GM21423 (cell line): ENCODE data around the gene PCDHB7.
"Not testable (repeated sequence)": the region's sequence is repeated elsewhere in the genome, so short reads cannot be mapped to it uniquely, and the experiment has no call there.

Source experiments
- ATAC-seq: cut with Tn5 transposase; IDR thresholded peaks from one replicate; pipeline ENCODE4 v1.9.1; 2021; ENCODE audit warnings: mild to moderate bottlenecking, moderate library complexity; ENCODE audit not compliant: unreplicated experiment

Gene PCDHB7

DNA sequence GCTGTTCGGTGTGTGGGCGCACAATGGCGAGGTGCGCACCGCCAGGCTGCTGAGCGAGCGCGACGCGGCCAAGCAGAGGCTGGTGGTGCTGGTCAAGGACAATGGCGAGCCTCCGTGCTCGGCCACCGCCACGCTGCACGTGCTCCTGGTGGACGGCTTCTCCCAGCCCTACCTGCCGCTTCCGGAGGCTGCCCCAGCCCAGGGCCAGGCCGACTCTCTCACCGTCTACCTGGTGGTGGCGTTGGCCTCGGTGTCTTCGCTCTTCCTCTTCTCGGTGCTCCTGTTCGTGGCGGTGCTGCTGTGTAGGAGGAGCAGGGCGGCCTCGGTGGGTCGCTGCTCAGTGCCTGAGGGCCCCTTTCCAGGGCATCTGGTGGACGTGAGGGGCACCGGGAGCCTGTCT lies 7.4 kb downstream of the PCDHB7 start:
- ATAC-seq, result not testable (repeated sequence)

DNA sequence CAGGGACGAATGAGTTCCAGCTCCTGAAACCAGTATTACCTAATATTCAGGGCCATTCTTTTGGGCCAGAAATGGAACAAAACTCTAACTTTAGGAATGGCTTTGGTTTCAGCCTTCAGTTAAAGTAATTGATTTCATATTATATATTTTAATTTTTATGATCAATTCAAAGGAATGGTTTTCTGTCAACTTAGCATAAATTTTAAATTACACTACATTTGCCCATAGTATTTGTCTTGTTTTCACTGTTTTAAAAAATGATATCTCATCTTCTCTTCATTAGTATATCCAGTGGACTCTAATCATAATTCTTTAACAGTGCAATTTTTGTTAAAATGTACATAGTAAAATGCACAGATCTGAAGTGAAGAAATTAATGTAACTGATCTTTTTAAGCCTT lies 7.9 kb downstream of the PCDHB7 start:
- ATAC-seq, result no peak

DNA sequence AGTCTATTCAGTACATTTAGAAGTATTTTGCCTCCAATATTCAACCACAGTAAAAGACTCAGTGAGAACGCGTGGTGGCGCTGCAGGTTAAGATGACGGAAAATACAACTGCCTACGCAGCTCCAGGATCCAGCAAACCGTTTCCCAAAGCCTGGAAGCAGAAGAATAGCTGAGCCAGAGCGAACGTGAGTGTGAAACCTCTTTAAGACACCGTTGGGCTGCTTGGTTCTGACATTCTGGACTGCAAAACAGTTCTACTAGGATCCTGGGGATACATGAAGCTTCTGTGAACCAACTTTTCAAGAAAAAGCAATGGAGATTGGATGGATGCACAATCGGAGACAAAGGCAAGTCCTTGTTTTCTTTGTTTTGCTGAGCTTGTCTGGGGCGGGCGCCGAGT lies 9.8 kb downstream of the PCDHB7 start, which contains the start of gene PCDHB16:
Gene PCDHB16 (plus strand): TSS at position 140 of the 400 bp plus-strand sequence. CDS start 173 bp downstream, at position 313.
- ATAC-seq, result no peak

DNA sequence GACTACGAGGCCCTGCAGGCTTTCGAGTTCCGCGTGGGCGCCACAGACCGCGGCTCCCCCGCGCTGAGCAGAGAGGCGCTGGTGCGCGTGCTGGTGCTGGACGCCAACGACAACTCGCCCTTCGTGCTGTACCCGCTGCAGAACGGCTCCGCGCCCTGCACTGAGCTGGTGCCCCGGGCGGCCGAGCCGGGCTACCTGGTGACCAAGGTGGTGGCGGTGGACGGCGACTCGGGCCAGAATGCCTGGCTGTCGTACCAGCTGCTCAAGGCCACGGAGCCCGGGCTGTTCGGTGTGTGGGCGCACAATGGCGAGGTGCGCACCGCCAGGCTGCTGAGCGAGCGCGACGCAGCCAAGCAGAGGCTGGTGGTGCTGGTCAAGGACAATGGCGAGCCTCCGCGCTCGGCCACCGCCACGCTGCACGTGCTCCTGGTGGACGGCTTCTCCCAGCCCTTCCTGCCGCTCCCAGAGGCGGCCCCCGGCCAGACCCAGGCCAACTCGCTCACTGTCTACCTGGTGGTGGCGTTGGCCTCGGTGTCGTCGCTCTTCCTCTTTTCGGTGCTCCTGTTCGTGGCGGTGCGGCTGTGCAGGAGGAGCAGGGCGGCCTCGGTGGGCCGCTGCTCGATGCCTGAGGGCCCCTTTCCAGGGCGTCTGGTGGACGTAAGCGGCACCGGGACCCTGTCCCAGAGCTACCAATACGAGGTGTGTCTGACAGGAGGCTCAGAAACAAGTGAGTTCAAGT lies 11.8 kb downstream of the PCDHB7 start:
- not testable (repeated sequence) for ATAC-seq

DNA sequence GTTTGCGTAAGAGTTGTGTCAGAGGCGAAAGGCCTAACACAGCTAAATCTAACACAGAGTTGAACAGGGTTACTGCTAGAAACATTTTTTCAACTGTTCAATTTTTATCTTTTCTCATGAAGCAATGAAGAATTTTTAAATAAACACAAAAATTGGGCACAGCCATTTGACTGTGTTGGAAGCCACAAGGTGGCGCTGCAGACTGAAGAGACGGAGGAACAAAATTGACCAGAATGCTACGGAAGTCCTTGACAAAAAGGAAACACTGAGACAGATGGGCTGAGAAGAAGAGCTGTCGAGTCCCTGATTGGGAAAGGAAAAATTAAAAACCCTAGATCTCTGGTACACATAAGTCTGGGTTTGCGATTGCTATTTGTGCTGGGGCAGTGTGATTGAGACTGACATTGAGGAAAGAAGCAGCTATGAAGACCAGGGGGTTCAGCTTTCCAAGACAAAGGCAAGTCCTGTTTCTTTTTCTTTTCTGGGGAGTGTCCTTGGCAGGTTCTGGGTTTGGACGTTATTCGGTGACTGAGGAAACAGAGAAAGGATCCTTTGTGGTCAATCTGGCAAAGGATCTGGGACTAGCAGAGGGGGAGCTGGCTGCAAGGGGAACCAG lies 14.6 kb downstream of the PCDHB7 start, which contains the start of gene PCDHB9:
Gene PCDHB9 (plus strand): TSS at position 265 of the 616 bp plus-strand sequence. CDS start 158 bp downstream, at position 423.
- ATAC-seq, result no peak

DNA sequence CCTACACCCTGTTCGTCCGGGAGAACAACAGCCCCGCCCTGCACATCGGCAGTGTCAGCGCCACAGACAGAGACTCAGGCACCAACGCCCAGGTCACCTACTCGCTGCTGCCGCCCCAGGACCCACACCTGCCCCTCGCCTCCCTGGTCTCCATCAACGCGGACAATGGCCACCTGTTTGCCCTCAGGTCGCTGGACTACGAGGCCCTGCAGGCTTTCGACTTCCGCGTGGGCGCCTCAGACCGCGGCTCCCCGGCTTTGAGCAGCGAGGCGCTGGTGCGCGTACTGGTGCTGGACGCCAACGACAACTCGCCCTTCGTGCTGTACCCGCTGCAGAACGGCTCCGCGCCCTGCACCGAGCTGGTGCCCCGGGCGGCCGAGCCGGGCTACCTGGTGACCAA lies 16.2 kb downstream of the PCDHB7 start:
- ATAC-seq, result not testable (repeated sequence)

DNA sequence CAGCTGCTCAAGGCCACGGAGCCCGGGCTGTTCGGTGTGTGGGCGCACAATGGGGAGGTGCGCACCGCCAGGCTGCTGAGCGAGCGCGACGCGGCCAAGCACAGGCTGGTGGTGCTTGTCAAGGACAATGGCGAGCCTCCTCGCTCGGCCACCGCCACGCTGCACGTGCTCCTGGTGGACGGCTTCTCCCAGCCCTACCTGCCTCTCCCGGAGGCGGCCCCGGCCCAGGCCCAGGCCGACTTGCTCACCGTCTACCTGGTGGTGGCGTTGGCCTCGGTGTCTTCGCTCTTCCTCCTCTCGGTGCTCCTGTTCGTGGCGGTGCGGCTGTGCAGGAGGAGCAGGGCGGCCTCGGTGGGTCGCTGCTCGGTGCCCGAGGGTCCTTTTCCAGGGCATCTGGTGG lies 16.7 kb downstream of the PCDHB7 start:
- not testable (repeated sequence) for ATAC-seq

DNA sequence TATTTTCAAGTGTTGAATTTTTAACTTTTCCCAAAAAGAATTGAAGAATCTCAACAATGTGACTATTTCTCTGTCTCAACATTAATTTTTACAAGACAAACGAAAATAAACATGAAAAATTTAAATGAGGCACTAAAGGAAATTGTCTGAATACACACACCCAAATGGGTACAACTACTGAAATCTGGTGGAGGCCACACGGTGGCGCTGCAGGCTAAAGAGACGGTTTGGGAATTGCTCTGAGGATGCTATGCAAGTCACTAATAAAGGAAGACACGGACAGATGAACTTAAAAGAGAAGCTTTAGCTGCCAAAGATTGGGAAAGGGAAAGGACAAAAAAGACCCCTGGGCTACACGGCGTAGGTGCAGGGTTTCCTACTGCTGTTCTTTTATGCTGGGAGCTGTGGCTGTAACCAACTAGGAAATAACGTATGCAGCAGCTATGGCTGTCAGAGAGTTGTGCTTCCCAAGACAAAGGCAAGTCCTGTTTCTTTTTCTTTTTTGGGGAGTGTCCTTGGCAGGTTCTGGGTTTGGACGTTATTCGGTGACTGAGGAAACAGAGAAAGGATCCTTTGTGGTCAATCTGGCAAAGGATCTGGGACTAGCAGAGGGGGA lies 19.8 kb downstream of the PCDHB7 start, which contains the start of gene PCDHB10:
Gene PCDHB10 (plus strand): TSS at position 244 of the 616 bp plus-strand sequence. CDS start 200 bp downstream, at position 444.
- ATAC-seq, result no peak

DNA sequence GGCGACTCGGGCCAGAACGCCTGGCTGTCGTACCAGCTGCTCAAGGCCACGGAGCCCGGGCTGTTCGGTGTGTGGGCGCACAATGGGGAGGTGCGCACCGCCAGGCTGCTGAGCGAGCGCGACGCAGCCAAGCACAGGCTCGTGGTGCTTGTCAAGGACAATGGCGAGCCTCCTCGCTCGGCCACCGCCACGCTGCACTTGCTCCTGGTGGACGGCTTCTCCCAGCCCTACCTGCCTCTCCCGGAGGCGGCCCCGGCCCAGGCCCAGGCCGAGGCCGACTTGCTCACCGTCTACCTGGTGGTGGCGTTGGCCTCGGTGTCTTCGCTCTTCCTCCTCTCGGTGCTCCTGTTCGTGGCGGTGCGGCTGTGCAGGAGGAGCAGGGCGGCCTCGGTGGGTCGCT lies 21.9 kb downstream of the PCDHB7 start:
- not testable (repeated sequence) for ATAC-seq

DNA sequence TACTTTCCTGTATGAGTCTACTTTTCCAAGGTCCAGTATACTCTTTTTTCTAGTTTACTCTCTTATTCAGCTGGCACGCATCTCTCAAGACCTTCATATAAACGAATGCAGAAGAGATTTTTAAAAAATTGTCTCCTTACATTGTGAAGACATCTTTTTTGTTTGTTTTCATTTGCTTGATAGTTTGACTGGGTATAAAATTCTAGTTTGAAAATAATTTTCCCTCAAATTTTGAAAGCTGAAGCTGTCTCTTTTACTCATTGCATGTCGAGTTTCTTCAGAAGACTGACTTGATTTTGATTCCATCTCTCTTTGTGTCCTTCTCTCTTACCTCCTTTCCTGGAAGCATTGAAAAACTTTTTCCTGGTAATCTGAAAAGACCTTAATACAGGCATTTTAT lies 23.9 kb downstream of the PCDHB7 start:
- ATAC-seq, result no peak

DNA sequence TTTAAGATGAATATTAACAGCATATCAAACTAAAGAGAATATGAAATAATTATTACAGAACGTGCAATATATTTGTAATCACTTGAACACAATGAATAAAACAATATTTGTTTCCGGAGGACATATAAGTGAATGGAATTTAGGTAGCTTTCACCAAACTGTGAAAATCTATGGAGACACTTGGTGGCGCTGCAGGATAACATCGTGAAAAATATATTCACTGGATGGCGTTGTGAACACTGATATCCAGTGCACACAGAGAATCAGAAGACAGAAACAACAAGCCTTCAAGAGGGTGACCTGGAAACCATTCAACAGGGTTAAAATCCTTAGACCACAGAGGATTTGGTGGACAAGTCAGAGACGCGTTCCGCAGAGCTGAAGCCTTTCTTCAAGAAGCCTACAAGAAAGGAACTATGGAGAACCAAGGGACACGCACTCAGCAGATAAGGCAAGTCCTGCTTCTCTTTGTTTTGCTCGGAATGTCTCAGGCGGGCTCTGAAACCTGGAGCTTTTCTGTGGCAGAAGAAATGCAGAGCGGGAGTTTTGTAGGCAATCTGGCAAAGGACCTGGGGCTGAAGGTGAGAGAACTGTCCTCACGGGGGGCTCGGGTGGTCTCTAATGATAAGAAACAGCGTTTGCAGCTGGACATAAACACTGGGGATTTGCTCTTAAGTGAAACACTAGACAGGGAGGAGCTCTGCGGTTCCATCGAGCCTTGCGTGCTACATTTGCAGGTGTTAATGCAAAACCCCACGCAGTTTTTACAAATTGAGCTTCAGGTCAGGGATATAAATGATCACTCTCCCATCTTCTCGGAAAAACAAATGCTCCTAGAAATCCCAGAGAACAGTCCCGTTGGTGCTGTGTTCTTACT lies 27.2 kb downstream of the PCDHB7 start, which contains the start of gene PCDHB11:
Gene PCDHB11 (plus strand): TSS at position 269 of the 877 bp plus-strand sequence. CDS start 148 bp downstream, at position 417.
- ATAC-seq, result no peak

DNA sequence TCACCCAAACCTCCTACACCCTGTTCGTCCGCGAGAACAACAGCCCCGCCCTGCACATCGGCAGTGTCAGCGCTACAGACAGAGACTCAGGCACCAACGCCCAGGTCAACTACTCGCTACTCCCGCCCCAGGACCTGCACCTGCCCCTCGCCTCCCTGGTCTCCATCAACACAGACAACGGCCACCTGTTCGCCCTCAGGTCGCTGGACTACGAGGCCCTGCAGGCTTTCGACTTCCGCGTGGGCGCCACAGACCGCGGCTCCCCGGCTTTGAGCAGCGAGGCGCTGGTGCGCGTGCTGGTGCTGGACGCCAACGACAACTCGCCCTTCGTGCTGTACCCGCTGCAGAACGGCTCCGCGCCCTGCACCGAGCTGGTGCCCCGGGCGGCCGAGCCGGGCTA lies 28.7 kb downstream of the PCDHB7 start:
- ATAC-seq, result not testable (repeated sequence)

DNA sequence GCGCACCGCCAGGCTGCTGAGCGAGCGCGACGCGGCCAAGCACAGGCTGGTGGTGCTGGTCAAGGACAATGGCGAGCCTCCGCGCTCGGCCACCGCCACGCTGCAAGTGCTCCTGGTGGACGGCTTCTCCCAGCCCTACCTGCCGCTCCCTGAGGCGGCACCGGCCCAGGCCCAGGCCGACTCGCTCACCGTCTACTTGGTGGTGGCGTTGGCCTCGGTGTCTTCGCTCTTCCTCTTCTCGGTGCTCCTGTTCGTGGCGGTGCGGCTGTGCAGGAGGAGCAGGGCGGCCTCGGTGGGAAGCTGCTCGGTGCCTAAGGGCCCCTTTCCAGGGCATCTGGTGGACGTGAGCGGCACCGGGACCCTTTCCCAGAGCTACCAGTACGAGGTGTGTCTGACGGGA lies 29.2 kb downstream of the PCDHB7 start:
- not testable (repeated sequence) for ATAC-seq

DNA sequence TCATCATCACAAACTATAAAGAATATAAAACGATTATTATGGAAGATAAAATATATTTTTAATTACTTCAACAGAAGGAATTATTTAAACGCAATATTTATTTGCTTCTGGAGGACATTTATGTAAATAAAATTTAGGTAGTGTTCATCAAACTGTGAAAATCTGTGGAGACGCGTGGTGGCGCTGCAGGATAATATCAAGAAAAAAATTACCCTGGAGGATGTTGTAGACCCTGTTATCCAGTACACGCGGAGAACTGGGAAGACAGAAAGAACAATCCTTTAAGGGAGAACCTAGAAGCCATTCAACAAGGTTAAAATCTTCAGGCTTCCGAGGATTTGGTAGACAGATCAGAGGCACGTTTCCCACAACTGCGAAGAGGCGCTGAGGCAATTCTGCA lies 36.0 kb downstream of the PCDHB7 start, which contains the start of gene PCDHB12:
Gene PCDHB12 (plus strand): TSS at position 242 of the 400 bp plus-strand sequence. CDS start 189 bp downstream, outside the sequence.
- ATAC-seq, result no peak

DNA sequence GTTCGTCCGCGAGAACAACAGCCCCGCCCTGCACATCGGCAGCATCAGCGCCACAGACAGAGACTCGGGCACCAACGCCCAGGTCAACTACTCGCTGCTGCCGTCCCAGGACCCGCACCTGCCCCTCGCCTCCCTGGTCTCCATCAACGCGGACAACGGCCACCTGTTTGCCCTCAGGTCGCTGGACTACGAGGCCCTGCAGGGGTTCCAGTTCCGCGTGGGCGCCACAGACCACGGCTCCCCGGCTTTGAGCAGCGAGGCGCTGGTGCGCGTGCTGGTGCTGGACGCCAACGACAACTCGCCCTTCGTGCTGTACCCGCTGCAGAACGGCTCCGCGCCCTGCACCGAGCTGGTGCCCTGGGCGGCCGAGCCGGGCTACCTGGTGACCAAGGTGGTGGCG lies 37.8 kb downstream of the PCDHB7 start:
- ATAC-seq, result not testable (repeated sequence)

DNA sequence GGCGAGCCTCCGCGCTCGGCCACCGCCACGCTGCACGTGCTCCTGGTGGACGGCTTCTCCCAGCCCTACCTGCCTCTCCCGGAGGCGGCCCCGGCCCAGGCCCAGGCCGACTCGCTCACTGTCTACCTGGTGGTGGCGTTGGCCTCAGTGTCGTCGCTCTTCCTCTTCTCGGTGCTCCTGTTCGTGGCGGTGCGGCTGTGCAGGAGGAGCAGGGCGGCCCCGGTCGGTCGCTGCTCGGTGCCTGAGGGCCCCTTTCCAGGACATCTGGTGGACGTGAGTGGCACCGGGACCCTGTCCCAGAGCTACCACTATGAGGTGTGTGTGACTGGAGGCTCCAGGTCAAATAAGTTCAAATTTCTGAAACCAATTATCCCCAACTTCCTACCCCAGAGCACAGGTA lies 38.4 kb downstream of the PCDHB7 start:
- ATAC-seq, result not testable (repeated sequence)

DNA sequence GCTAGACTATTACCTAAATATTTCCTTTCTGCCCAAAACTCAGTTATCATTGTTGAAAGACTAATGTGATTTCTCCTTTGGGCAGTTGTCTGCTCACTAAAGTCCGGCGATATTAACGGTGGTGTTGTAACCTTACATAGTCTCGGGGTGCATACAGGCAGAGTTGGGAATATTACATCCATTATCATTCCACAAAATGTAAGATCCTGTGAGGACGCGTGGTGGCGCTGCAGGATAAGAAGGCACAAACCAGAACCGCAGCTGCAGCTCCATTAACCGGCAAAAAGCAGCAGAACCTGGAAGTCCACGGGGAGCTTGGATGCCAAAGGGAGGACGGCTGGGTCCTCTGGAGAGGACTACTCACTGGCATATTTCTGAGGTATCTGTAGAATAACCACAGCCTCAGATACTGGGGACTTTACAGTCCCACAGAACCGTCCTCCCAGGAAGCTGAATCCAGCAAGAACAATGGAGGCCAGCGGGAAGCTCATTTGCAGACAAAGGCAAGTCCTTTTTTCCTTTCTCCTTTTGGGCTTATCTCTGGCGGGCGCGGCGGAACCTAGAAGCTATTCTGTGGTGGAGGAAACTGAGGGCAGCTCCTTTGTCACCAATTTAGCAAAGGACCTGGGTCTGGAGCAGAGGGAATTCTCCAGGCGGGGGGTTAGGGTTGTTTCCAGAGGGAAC lies 41.4 kb downstream of the PCDHB7 start, which contains the start of gene PCDHB13:
Gene PCDHB13 (plus strand): TSS at position 264 of the 684 bp plus-strand sequence. CDS start 205 bp downstream, at position 469.
- not testable (repeated sequence) for ATAC-seq

DNA sequence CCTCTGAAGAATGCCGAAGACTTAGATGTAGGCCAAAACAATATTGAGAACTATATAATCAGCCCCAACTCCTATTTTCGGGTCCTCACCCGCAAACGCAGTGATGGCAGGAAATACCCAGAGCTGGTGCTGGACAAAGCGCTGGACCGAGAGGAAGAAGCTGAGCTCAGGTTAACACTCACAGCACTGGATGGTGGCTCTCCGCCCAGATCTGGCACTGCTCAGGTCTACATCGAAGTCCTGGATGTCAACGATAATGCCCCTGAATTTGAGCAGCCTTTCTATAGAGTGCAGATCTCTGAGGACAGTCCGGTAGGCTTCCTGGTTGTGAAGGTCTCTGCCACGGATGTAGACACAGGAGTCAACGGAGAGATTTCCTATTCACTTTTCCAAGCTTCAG lies 42.1 kb downstream of the PCDHB7 start:
- ATAC-seq, result not testable (repeated sequence)

DNA sequence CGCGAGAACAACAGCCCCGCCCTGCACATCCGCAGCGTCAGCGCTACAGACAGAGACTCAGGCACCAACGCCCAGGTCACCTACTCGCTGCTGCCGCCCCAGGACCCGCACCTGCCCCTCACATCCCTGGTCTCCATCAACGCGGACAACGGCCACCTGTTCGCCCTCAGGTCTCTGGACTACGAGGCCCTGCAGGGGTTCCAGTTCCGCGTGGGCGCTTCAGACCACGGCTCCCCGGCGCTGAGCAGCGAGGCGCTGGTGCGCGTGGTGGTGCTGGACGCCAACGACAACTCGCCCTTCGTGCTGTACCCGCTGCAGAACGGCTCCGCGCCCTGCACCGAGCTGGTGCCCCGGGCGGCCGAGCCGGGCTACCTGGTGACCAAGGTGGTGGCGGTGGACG lies 43.1 kb downstream of the PCDHB7 start:
- ATAC-seq, result not testable (repeated sequence)

DNA sequence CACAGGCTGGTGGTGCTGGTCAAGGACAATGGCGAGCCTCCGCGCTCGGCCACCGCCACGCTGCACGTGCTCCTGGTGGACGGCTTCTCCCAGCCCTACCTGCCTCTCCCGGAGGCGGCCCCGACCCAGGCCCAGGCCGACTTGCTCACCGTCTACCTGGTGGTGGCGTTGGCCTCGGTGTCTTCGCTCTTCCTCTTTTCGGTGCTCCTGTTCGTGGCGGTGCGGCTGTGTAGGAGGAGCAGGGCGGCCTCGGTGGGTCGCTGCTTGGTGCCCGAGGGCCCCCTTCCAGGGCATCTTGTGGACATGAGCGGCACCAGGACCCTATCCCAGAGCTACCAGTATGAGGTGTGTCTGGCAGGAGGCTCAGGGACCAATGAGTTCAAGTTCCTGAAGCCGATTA lies 43.6 kb downstream of the PCDHB7 start:
- not testable (repeated sequence) for ATAC-seq
